Loucy (cell line): ENCODE measurements around the gene PRRC2B.

Experiments used
- H2AFZ ChIP-seq: fragments of 200-600 bp; sonication (generic); 2 replicates; pipeline ENCODE4 v1.6.0; 2016; ENCODE audit warnings: antibody characterized with exemption, mild to moderate bottlenecking, low read length, moderate library complexity
- H3F3A ChIP-seq: fragments of 200-600 bp; 2 replicates; pipeline ENCODE4 v1.6.0; 2016; ENCODE audit warnings: antibody characterized with exemption, low read depth, mild to moderate bottlenecking
- H3K27me3 ChIP-seq: fragments of 200-600 bp; sonication (generic); 2 replicates; pipeline ENCODE4 v1.6.1; 2014; ENCODE audit warnings: low read length, mild to moderate bottlenecking; ENCODE audit not compliant: insufficient read depth, poor library complexity, severe bottlenecking
- H3K36me3 ChIP-seq: fragments of 200-600 bp; sonication (generic); 2 replicates; pipeline ENCODE4 v1.6.1; 2016; ENCODE audit warnings: low read length; ENCODE audit not compliant: insufficient read depth
- H3K4me1 ChIP-seq: fragments of 200-600 bp; sonication (generic); 2 replicates; pipeline ENCODE4 v1.5.1; 2014; ENCODE audit warnings: low read length, mild to moderate bottlenecking; ENCODE audit not compliant: insufficient read depth, poor library complexity, severe bottlenecking
- H3K4me2 ChIP-seq: fragments of 200-600 bp; sonication (generic); 2 replicates; pipeline ENCODE4 v1.6.0; 2014; ENCODE audit warnings: antibody characterized with exemption, low read length, low read depth, mild to moderate bottlenecking; ENCODE audit not compliant: poor library complexity, severe bottlenecking
- H3K4me3 ChIP-seq: fragments of 200-600 bp; sonication (generic); 2 replicates; pipeline ENCODE4 v1.5.1; 2014; ENCODE audit warnings: low read length, mild to moderate bottlenecking, mixed read lengths; ENCODE audit not compliant: poor library complexity, severe bottlenecking
- H3K79me2 ChIP-seq: fragments of 200-600 bp; sonication (generic); 2 replicates; pipeline ENCODE4 v1.6.1; 2014; ENCODE audit warnings: low read length; ENCODE audit not compliant: insufficient read depth
- H3K9ac ChIP-seq: fragments of 200-600 bp; sonication (generic); 2 replicates; pipeline ENCODE4 v1.6.0; 2014; ENCODE audit warnings: mild to moderate bottlenecking, low read depth, low read length, moderate library complexity; ENCODE audit not compliant: poor library complexity, severe bottlenecking
- H3K9me2 ChIP-seq: fragments of 200-600 bp; sonication (generic); replicated peaks from 2 replicates; pipeline ENCODE4 v1.6.1; 2016; ENCODE audit warnings: low read depth, low read length, mixed read lengths
- H3K9me3 ChIP-seq: fragments of 200-600 bp; sonication (generic); 2 replicates; pipeline ENCODE4 v1.6.1; 2014; ENCODE audit warnings: mild to moderate bottlenecking, antibody characterized with exemption, low read length, low read depth; ENCODE audit not compliant: insufficient read depth
- H4K20me1 ChIP-seq: fragments of 200-600 bp; sonication (generic); 2 replicates; pipeline ENCODE4 v1.6.0; 2014; ENCODE audit warnings: antibody characterized with exemption, low read length, mild to moderate bottlenecking; ENCODE audit not compliant: insufficient read depth, poor library complexity, severe bottlenecking
- CTCF ChIP-seq: fragments of 200-600 bp; sonication (generic); conservative IDR thresholded peaks from 2 replicates; pipeline ENCODE4 v1.5.1; 2014; ENCODE audit warnings: mild to moderate bottlenecking, antibody characterized with exemption, low read length
- EZH2phosphoT487 ChIP-seq: fragments of 200-600 bp; IDR thresholded peaks from 2 replicates; pipeline ENCODE4 v1.6.1; 2018; ENCODE audit warnings: antibody characterized with exemption, mild to moderate bottlenecking, moderate library complexity, borderline replicate concordance

PRRC2B gene

GRCh38 chr9:131429121-131430012 is 35.5 kb downstream of the PRRC2B start:
- H3K4me1 ChIP-seq = no peaks in the 10 kb centered on the region
- TF ChIP-seq CTCF (no peak), EZH2phosphoT487 (no peak)
- H3K9me3 ChIP-seq = no peaks in the 10 kb centered on the region
- H3K9ac ChIP-seq = no peak overlapping the region
- H3K27me3 ChIP-seq = no peaks in the 10 kb centered on the region
- H3K4me3 ChIP-seq = no peak overlapping the region
- no peak overlapping the region for H2AFZ ChIP-seq
- H3K9me2 ChIP-seq = no peaks in the 10 kb centered on the region
- H3K79me2 ChIP-seq = peaks cover 91% of the 10 kb centered on the region
- H3K36me3 ChIP-seq = peaks cover 50% of the 10 kb centered on the region; the same call in 1 of the 2 replicates
- H3F3A ChIP-seq = no peaks in the 10 kb centered on the region
- peaks cover 86% of the 10 kb centered on the region for H4K20me1 ChIP-seq
- no peak overlapping the region for H3K4me2 ChIP-seq

GRCh38 chr9:131432050-131432449 is 38.2 kb downstream of the PRRC2B start:
- no peaks in the 10 kb centered on the region for H3F3A ChIP-seq
- peaks cover 70% of the 10 kb centered on the region for H3K36me3 ChIP-seq
- no peaks in the 10 kb centered on the region for H3K9me2 ChIP-seq
- no peak overlapping the region for H3K9ac ChIP-seq
- TF ChIP-seq CTCF (no peak), EZH2phosphoT487 (no peak)
- H3K4me2 ChIP-seq = no peak overlapping the region
- no peaks in the 10 kb centered on the region for H3K4me1 ChIP-seq
- H3K4me3 ChIP-seq = no peak overlapping the region
- H2AFZ ChIP-seq = no peak overlapping the region
- no peaks in the 10 kb centered on the region for H3K27me3 ChIP-seq
- H4K20me1 ChIP-seq = peaks cover 83% of the 10 kb centered on the region
- H3K9me3 ChIP-seq = no peaks in the 10 kb centered on the region
- peaks cover 85% of the 10 kb centered on the region for H3K79me2 ChIP-seq

GRCh38 chr9:131432597-131433301 is 38.9 kb downstream of the PRRC2B start:
- no peak overlapping the region for H3K4me2 ChIP-seq
- no peaks in the 10 kb centered on the region for H3K4me1 ChIP-seq
- H3K36me3 ChIP-seq = peaks cover 74% of the 10 kb centered on the region

More at GRCh38 chr9:131432597-131433301, 38.9 kb downstream of the PRRC2B start:
- Histone ChIP-seq H3K9ac (no peak overlapping the region), H3K9me2 (no peaks in the 10 kb centered on the region), H3K79me2 (peaks cover 83% of the 10 kb centered on the region), H4K20me1 (peaks cover 83% of the 10 kb centered on the region), H3K4me3 (no peak overlapping the region), H2AFZ (no peak overlapping the region), H3F3A (no peaks in the 10 kb centered on the region), H3K9me3 (no peaks in the 10 kb centered on the region), H3K27me3 (no peaks in the 10 kb centered on the region)
- TF ChIP-seq EZH2phosphoT487 (no peak), CTCF (no peak)
